HepG2 (cell line): ENCODE results near the gene NOSIP. TPM values are rescaled to one million over a fixed set of nuclear protein-coding genes. Genes with fewer than 3 reads are reported as not detected.
A peak's percentile ranks its signal among the peaks of the same experiment; 100 is the strongest.

ENCODE experiments used
- ATAC-seq: fragments of 200-7000 bp; cut with Tn5 transposase; 3 replicates; pipeline ENCODE4 v1.9.1; 2020; ENCODE audit warnings: mild to moderate bottlenecking, moderate library complexity
- BruUV-seq: library from RNA; stranded (reverse); fragments of 400-500 nt; replicated peaks from 2 replicates; lab custom pipeline; 2021; lab: Mats Ljungman, UMichigan
- CTCF ChIA-PET: fragments of 300-600 bp; formaldehyde crosslinking; extraction: SDS; loops from one replicate; lab custom pipeline; 2021; ENCODE audit warnings: low total read pairs, inconsistent platforms, low intra/inter-chr PET ratio; lab: Yijun Ruan, JAX
- POLR2A ChIA-PET: fragments of 350-600 bp; sonication (Branson Sonifier 250); formaldehyde crosslinking; loops from one replicate; lab custom pipeline; 2020; ENCODE audit warnings: antibody characterized with exemption, inconsistent platforms; lab: Yijun Ruan, JAX
- DNase-seq: peaks from one replicate; pipeline ENCODE4 v3.0.0-alpha.2; 2015; ENCODE audit warnings: low spot score
- FAIRE-seq: peaks from 3 replicates; lab custom pipeline; 2011; peaks lifted over from hg19 to GRCh38; lab: Jason Lieb, UNC
- H2AFZ ChIP-seq: one replicate; pipeline ENCODE4 v1.6.1; 2011; ENCODE audit warnings: low read length, inconsistent platforms
- H3K27ac ChIP-seq: fragments of 300-600 bp; 3 replicates; pipeline ENCODE4 v1.8.0; 2011; ENCODE audit warnings: mixed run types, mild to moderate bottlenecking, mixed read lengths, low read length, inconsistent platforms; ENCODE audit not compliant: insufficient read depth; ENCODE audit errors: extremely low read length
- H3K27me3 ChIP-seq, 2 experiments: fragments of 200-600 bp in 1 of 2; 2 replicates in 1 of 2; 3 replicates in 1 of 2; pipeline versions ENCODE4 v1.6.0 to v1.8.0; 2011; ENCODE audit warnings: low read length in 2 of 2, mild to moderate bottlenecking in 2 of 2, moderate library complexity in 2 of 2, inconsistent platforms in 1 of 2; ENCODE audit not compliant: insufficient read depth in 2 of 2, control insufficient read depth in 1 of 2
- H3K36me3 ChIP-seq, 2 experiments: fragments of 200-600 bp in 1 of 2; replicated peaks in 1 of 2; 2 replicates in 1 of 2; 3 replicates in 1 of 2; pipeline versions ENCODE4 v1.5.1 to v1.8.0; 2011; ENCODE audit warnings: low read length in 2 of 2, inconsistent platforms in 1 of 2; ENCODE audit not compliant: insufficient read depth in 2 of 2, control insufficient read depth in 1 of 2
- H3K4me1 ChIP-seq: 2 replicates; pipeline ENCODE4 v1.5.1; 2012; ENCODE audit warnings: low read length, inconsistent platforms; ENCODE audit not compliant: insufficient read depth
- H3K4me2 ChIP-seq: 2 replicates; pipeline ENCODE4 v1.6.0; 2011; ENCODE audit warnings: low read depth, low read length, inconsistent platforms
- H3K4me3 ChIP-seq, 3 experiments: fragments of 200-600 bp in 1 of 3; sonication (generic), shearing (Covaris generic) in 1 of 3; replicated peaks in 1 of 3; 2 replicates each; pipeline ENCODE4 v1.5.1; 2011 to 2016; ENCODE audit warnings: low read length in 3 of 3, inconsistent platforms in 2 of 3, low read depth in 2 of 3, mild to moderate bottlenecking in 2 of 3, control low read depth in 1 of 3, mixed read lengths in 1 of 3; ENCODE audit not compliant: insufficient read depth in 1 of 3
- H3K79me2 ChIP-seq: one replicate; pipeline ENCODE4 v1.6.1; 2011; ENCODE audit warnings: low read length, inconsistent platforms; ENCODE audit not compliant: insufficient read depth
- H3K9ac ChIP-seq: 2 replicates; pipeline ENCODE4 v1.6.0; 2011; ENCODE audit warnings: mild to moderate bottlenecking, low read depth, low read length, inconsistent platforms; ENCODE audit not compliant: insufficient read depth
- H3K9me3 ChIP-seq: 2 replicates; pipeline ENCODE4 v1.5.1; 2012; ENCODE audit warnings: mild to moderate bottlenecking, low read length
- H4K20me1 ChIP-seq: 2 replicates; pipeline ENCODE4 v1.6.0; 2011; ENCODE audit warnings: inconsistent platforms, mild to moderate bottlenecking, low read length, moderate library complexity; ENCODE audit not compliant: insufficient read depth
- BRD4 ChIP-seq: sonication (generic); formaldehyde crosslinking; IDR thresholded peaks from 2 replicates; pipeline ENCODE4 v1.4.0; 2020; ENCODE audit warnings: missing genetic modification reagents
- CBX1 ChIP-seq: IDR thresholded peaks from one replicate; pipeline ENCODE4 v1.6.1; 2016; ENCODE audit warnings: antibody characterized with exemption, low read depth
- CC2D1A ChIP-seq: sonication (generic); formaldehyde crosslinking; IDR thresholded peaks from 2 replicates; pipeline ENCODE4 v1.8.1; 2023; ENCODE audit warnings: mild to moderate bottlenecking, missing genetic modification reagents
- ELF4 ChIP-seq: sonication (generic); formaldehyde crosslinking; IDR thresholded peaks from 2 replicates; pipeline ENCODE4 v1.5.0; 2020; ENCODE audit warnings: missing genetic modification reagents, mild to moderate bottlenecking, moderate library complexity, borderline replicate concordance
- HNRNPUL1 ChIP-seq: fragments of 200-400 bp; formaldehyde crosslinking; IDR thresholded peaks from 2 replicates; pipeline ENCODE4 v1.6.1; 2017; ENCODE audit warnings: low read depth, mild to moderate bottlenecking, low read length, moderate library complexity
- PAWR ChIP-seq: sonication (generic); formaldehyde crosslinking; IDR thresholded peaks from 2 replicates; pipeline ENCODE4 v1.4.0; 2020; ENCODE audit warnings: missing genetic modification reagents, mild to moderate bottlenecking, borderline replicate concordance
- RBFOX2 ChIP-seq: fragments of 200-400 bp; formaldehyde crosslinking; IDR thresholded peaks from 2 replicates; pipeline ENCODE4 v1.6.1; 2017; ENCODE audit warnings: low read depth, mild to moderate bottlenecking, low read length
- SP2 ChIP-seq: sonication (generic); formaldehyde crosslinking; IDR thresholded peaks from 2 replicates; pipeline ENCODE4 v1.5.1; 2020; ENCODE audit warnings: mild to moderate bottlenecking, missing genetic modification reagents
- SRY ChIP-seq: sonication (generic); formaldehyde crosslinking; IDR thresholded peaks from 2 replicates; pipeline ENCODE4 v1.8.0; 2022; ENCODE audit warnings: mild to moderate bottlenecking, missing genetic modification reagents
- TCF7L2 ChIP-seq: IDR thresholded peaks from 2 replicates; pipeline ENCODE4 v1.6.1; 2011; ENCODE audit warnings: mild to moderate bottlenecking, low read depth, low read length, moderate library complexity
- ZBTB34 ChIP-seq: sonication (generic); formaldehyde crosslinking; IDR thresholded peaks from 2 replicates; pipeline ENCODE4 v1.8.0; 2022; ENCODE audit warnings: mild to moderate bottlenecking, missing genetic modification reagents
- ZBTB39 ChIP-seq: sonication (generic); formaldehyde crosslinking; IDR thresholded peaks from 2 replicates; pipeline ENCODE4 v1.5.0; 2020; ENCODE audit warnings: missing genetic modification reagents
- ZMYM2 ChIP-seq: sonication (generic); formaldehyde crosslinking; IDR thresholded peaks from 2 replicates; pipeline ENCODE4 v1.8.0; 2022; ENCODE audit warnings: mild to moderate bottlenecking, missing genetic modification reagents
- ZNF652 ChIP-seq: IDR thresholded peaks from 2 replicates; pipeline ENCODE4 v1.6.1; 2016; ENCODE audit warnings: low read depth, borderline replicate concordance
- ZNF768 ChIP-seq: sonication (generic); formaldehyde crosslinking; IDR thresholded peaks from 2 replicates; pipeline ENCODE4 v1.4.0; 2020; ENCODE audit warnings: missing genetic modification reagents
- ZSCAN31 ChIP-seq: sonication (generic); formaldehyde crosslinking; IDR thresholded peaks from 2 replicates; pipeline ENCODE4 v1.5.0; 2020; ENCODE audit warnings: low read depth, mild to moderate bottlenecking, missing genetic modification reagents
- WGBS: methylation state at CpG from one replicate; pipeline ENCODE4 v1.1.6; 2017; ENCODE audit warnings: low lambda C conversion rate; 5-methylcytosine and 5-hydroxymethylcytosine counted together
- in situ Hi-C: cut with HindIII; loops from 2 replicates; pipeline ENCODE4 v1.10.0; 2017; ENCODE audit warnings: low pct_unique_long_range_greater_than_20kb; ENCODE audit not compliant: extremely low pct_ligation_motif_present
- intact Hi-C: fragments of 100-400 bp; cut with micrococcal nuclease; formaldehyde crosslinking; loops from one replicate; pipeline ENCODE4 v1.10.0; 2022; ENCODE audit not compliant: unreplicated experiment
- polyA plus RNA-seq, 8 experiments: library from polyadenylated mRNA; depleted of rRNA in 3 of 8; stranded (reverse) in 7 of 8; unstranded in 1 of 8; fragments of >200 nt; fragmentation: Illumina TruSeq in 4 of 8; extraction: Trizol in 4 of 8; gene quantifications; 2 replicates each; pipeline versions ENCODE4 v1.2.1 to v1.2.3, GENCODE V29; 2011 to 2016; ENCODE audit warnings: low read depth in 4 of 8, missing spikeins in 1 of 8, mixed read lengths in 1 of 8; ENCODE audit not compliant: insufficient read depth in 1 of 8
- total RNA-seq, 5 experiments: library from RNA; depleted of rRNA; stranded (reverse); fragments of >200 nt; fragmentation: Illumina TruSeq; extraction: Trizol; gene quantifications; 2 replicates each; pipeline ENCODE4 v1.2.3, GENCODE V29; 2016; ENCODE audit warnings: low read depth in 1 of 5
- TF ChIP-seq, protein P1 (sequence below): IDR thresholded peaks from 2 replicates; pipeline ENCODE4 v1.6.1; 2016; ENCODE audit warnings: missing compliant biosample characterization, missing genetic modification reagents, borderline replicate concordance
- TF ChIP-seq, protein P2 (sequence below): sonication (generic); formaldehyde crosslinking; IDR thresholded peaks from 2 replicates; pipeline ENCODE4 v1.4.0; 2020; ENCODE audit warnings: missing genetic modification reagents

The NOSIP gene
- total and polyA plus RNA-seq, 2 of the 13 experiments (the other 11 are each of a cell fraction or from before 2014, with no cell fraction given), result 54.3 to 78.0 TPM

DNA sequence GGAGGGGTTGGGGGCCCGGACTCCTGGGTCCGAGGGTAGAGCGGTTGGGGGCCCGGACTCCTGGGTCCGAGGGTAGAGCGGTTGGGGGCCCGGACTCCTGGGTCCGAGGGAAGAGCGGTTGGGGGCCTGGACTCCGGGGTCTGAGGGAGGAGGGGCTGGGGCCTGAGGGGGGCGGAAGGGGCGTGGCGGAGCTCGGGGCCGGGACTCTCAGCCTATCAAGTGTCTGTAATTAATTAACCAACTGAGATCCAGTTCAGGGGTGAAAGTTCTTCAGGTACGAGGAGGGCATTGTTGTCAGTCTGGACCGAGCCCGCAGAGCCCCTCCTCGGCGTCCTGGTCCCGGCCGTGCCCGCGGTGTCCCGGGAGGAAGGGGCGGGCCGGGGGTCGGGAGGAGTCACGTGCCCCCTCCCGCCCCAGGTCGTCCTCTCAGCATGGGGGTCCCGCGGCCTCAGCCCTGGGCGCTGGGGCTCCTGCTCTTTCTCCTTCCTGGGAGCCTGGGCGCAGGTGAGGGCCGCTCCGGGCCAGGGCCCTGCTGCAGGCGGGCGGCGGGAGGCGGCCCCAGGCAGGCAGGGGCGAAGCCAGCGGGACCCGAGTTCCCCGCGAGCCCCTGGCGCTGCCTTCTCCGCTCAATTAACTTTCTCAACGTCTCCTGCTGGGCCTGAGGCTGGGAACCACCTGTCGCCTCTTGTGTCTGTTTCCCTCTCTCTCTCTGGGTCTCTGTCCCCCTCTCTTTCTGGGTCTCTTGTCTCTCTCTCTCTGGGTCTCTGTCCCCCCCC, 67.2 kb downstream of the NOSIP start:
- no peaks in the 10 kb centered on the region for H3K27me3 ChIP-seq
- intact Hi-C loops, result loop anchor here (2.0 kb wide), 1 partner anchor 160 kb away; no protein-coding TSS in a partner anchor
- peak overlapping the region; percentile 79 for H3K4me2 ChIP-seq
- H3K4me1 ChIP-seq, result peaks cover 38% of the 10 kb centered on the region
- peaks cover 0 to 1% of the 10 kb centered on the region in 2 experiments; a peak in 2 of 5 replicates for H3K36me3 ChIP-seq
- BruUV-seq, result no TSS peak
- in situ Hi-C loops, result no loop called here
- DNase-seq, result peak; percentile 89
- H3K4me3 ChIP-seq, result peak overlapping the region; percentile 75 to 89 (median 76)
- CTCF ChIA-PET, result interaction anchor here (0.6 kb wide), 1 partner anchor 52 kb away, joined by 3 read pairs; no protein-coding TSS in a partner anchor
- H4K20me1 ChIP-seq, result no peaks in the 10 kb centered on the region
- peak; percentile 87 for ATAC-seq
- FAIRE-seq, result peak; percentile 57
- peak overlapping the region; percentile 88 for H3K9ac ChIP-seq
- POLR2A ChIA-PET, result interaction anchor here (0.6 to 2.7 kb wide), 33 partner anchors 9 to 164 kb away, joined by 3 to 29 read pairs (median 4); partner anchors contain the start of genes ALDH16A1, NOSIP, PIH1D1 and PRMT1
- H3K9me3 ChIP-seq, result no peaks in the 10 kb centered on the region
- peak overlapping the region; percentile 89 for H3K27ac ChIP-seq
- H2AFZ ChIP-seq, result no peak overlapping the region
- 1% methylated on average over 22 of the region's 50 CpGs for WGBS
- H3K79me2 ChIP-seq, result peaks cover 21% of the 10 kb centered on the region
- TF ChIP-seq, protein P1, sequence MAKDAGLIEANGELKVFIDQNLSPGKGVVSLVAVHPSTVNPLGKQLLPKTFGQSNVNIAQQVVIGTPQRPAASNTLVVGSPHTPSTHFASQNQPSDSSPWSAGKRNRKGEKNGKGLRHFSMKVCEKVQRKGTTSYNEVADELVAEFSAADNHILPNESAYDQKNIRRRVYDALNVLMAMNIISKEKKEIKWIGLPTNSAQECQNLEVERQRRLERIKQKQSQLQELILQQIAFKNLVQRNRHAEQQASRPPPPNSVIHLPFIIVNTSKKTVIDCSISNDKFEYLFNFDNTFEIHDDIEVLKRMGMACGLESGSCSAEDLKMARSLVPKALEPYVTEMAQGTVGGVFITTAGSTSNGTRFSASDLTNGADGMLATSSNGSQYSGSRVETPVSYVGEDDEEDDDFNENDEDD (CRISPR knock-in tag), result peak; percentile 45; the same call in 1 of the 2 replicates
- TF ChIP-seq SRY (CRISPR knock-in tag) (no peak; the same call in 1 of the 2 replicates), SP2 (CRISPR knock-in tag) (0 out of 2 replicates have a peak, but pooled peaks have one; percentile 29), ZBTB34 (CRISPR knock-in tag) (no peak), PAWR (CRISPR knock-in tag) (no peak), HNRNPUL1 (0 out of 2 replicates have a peak, but pooled peaks have one; percentile 20), ZBTB39 (no peak; the same call in 1 of the 2 replicates), ZNF652 (CRISPR knock-in tag) (peak; percentile 79; the same call in 1 of the 2 replicates), CBX1 (no peak), BRD4 (CRISPR knock-in tag) (no peak), ELF4 (CRISPR knock-in tag) (no peak), CC2D1A (CRISPR knock-in tag) (no peak), ZNF768 (peak; percentile 59; the same call in 1 of the 2 replicates), ZMYM2 (CRISPR knock-in tag) (no peak), TCF7L2 (no peak), RBFOX2 (peak; percentile 95), ZSCAN31 (CRISPR knock-in tag) (no peak; the same call in 1 of the 2 replicates)
- TF ChIP-seq, protein P2, sequence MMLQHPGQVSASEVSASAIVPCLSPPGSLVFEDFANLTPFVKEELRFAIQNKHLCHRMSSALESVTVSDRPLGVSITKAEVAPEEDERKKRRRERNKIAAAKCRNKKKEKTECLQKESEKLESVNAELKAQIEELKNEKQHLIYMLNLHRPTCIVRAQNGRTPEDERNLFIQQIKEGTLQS (CRISPR knock-in tag), result 0 out of 2 replicates have a peak, but pooled peaks have one; percentile 44
